Transverse colon (tissue), 4 donors: ENCODE results near the gene REXO2. TPM values are rescaled to one million over a fixed set of nuclear protein-coding genes. Genes with fewer than 3 reads are reported as not detected.

Experiments used
- DNase-seq: peaks from one replicate; pipeline ENCODE4 v3.0.0-alpha.2; 2019
- H3K27ac ChIP-seq, 4 donors: fragments of 200-600 bp; sonication (generic); 2 replicates each; pipeline ENCODE4 v1.5.1; 2016 to 2018; ENCODE audit warnings: inconsistent platforms in 4 of 4
- H3K27me3 ChIP-seq: fragments of 200-600 bp; sonication (generic); 2 replicates; pipeline ENCODE4 v1.5.1; 2017; ENCODE audit warnings: inconsistent platforms
- H3K36me3 ChIP-seq, 4 donors: fragments of 200-600 bp; sonication (generic); 2 replicates each; pipeline ENCODE4 v1.5.1; 2017 to 2019; ENCODE audit warnings: inconsistent platforms in 4 of 4
- H3K4me1 ChIP-seq, 4 donors: fragments of 200-600 bp; sonication (generic); 2 replicates each; pipeline ENCODE4 v1.5.1; 2017 to 2020; ENCODE audit warnings: inconsistent platforms in 4 of 4
- H3K4me3 ChIP-seq, 4 donors: fragments of 200-600 bp; sonication (generic); 1 replicate in 1 of 4; 2 replicates in 3 of 4; pipeline versions ENCODE4 v1.5.1 to v1.6.1; 2017 to 2019; ENCODE audit warnings: inconsistent platforms in 4 of 4
- H3K9me3 ChIP-seq, 2 donors: fragments of 200-600 bp; sonication (generic); 2 replicates each; pipeline ENCODE4 v1.5.1; 2017 to 2019; ENCODE audit warnings: inconsistent platforms in 2 of 2
- EP300 ChIP-seq: sonication (generic); formaldehyde crosslinking; IDR thresholded peaks from one replicate; pipeline ENCODE4 v1.6.1; 2017; ENCODE audit warnings: antibody characterized with exemption, low read depth
- POLR2A ChIP-seq: fragments of 450-650 bp; IDR thresholded peaks from one replicate; pipeline ENCODE4 v1.6.1; 2016; ENCODE audit warnings: antibody characterized with exemption, mild to moderate bottlenecking, moderate library complexity
- POLR2AphosphoS5 ChIP-seq, 3 donors: sonication (generic); formaldehyde crosslinking; IDR thresholded peaks; one replicate each; pipeline ENCODE4 v1.6.1; 2016; ENCODE audit warnings: antibody characterized with exemption in 3 of 3
- WGBS, 2 donors: methylation state at CpG; one replicate each; pipeline ENCODE4 v1.1.5; 2018; ENCODE audit warnings: low coverage in 1 of 2; 5-methylcytosine and 5-hydroxymethylcytosine counted together
- in situ Hi-C, 4 donors: fragments of 200-750 bp; cut with MboI; loops; one replicate each; pipeline versions ENCODE4 v1.15.0 to v1.15.1; 2017; ENCODE audit warnings: low sequenced_read_pairs in 3 of 4, low pct_ligation_motif_present in 1 of 4, low pct_unique_long_range_greater_than_20kb in 1 of 4
- intact Hi-C: fragments of 100-400 bp; cut with DNase I; formaldehyde crosslinking; loops from one replicate; pipeline ENCODE4 v1.15.1; 2023; ENCODE audit warnings: low total_unique reads
- total RNA-seq, 4 donors: library from RNA; depleted of rRNA; stranded (reverse); fragments of >200 nt; gene quantifications; one replicate each; pipeline ENCODE4 v1.1.0, GENCODE V29; 2016
- TF ChIP-seq, protein P1 (sequence below), 5 experiments: fragments of 200-600 bp in 3 of 5; fragments of 450-650 bp in 2 of 5; sonication (generic) in 3 of 5; IDR thresholded peaks; 1 replicate in 2 of 5; 2 replicates in 3 of 5; pipeline ENCODE4 v1.5.1; 2016 to 2017; ENCODE audit warnings: antibody characterized with exemption in 5 of 5, inconsistent platforms in 3 of 5, mild to moderate bottlenecking in 2 of 5, moderate library complexity in 1 of 5

Gene REXO2
- total RNA-seq, 4 donors from 2014 or later: 28.1 to 126 (median 59.0) TPM

DNA sequence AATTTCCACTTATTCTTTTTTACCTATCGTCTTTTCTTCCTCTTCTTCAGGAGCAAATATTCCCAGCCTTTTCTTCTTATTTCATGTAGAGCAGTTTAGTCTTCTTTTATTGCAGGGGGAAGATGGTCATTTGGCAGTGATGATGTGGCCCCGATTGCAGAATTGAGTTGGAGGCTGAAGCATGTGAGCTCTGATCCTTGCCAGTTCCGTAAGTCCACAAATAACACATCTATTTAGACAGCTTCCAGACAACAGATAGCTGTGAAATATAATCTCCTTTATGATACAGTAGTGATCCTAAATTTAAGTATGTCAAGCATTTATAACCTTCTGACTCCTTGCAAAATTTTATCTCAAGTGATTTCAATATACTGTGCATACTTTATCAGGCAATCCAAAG lies 27.5 kb downstream of the REXO2 start:
- DNase-seq: no peak
- in situ Hi-C loops (no loop called here), intact Hi-C loops (no loop called here)
- WGBS, 2 donors: 79 to 93% methylated on average over 3 of the region's 3 CpGs
- H3K4me3 ChIP-seq: no peak overlapping the region
- H3K4me1 ChIP-seq: no peaks in the 10 kb centered on the region
- TF ChIP-seq EP300 (no peak), POLR2AphosphoS5 (IDR thresholded peaks at IDR 0.05) (no peak), POLR2A (no peak)
- TF ChIP-seq, protein P1, sequence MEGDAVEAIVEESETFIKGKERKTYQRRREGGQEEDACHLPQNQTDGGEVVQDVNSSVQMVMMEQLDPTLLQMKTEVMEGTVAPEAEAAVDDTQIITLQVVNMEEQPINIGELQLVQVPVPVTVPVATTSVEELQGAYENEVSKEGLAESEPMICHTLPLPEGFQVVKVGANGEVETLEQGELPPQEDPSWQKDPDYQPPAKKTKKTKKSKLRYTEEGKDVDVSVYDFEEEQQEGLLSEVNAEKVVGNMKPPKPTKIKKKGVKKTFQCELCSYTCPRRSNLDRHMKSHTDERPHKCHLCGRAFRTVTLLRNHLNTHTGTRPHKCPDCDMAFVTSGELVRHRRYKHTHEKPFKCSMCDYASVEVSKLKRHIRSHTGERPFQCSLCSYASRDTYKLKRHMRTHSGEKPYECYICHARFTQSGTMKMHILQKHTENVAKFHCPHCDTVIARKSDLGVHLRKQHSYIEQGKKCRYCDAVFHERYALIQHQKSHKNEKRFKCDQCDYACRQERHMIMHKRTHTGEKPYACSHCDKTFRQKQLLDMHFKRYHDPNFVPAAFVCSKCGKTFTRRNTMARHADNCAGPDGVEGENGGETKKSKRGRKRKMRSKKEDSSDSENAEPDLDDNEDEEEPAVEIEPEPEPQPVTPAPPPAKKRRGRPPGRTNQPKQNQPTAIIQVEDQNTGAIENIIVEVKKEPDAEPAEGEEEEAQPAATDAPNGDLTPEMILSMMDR (IDR thresholded peaks at IDR 0.05): no peak
- peaks cover 0 to 8% of the 10 kb centered on the region in 2 donors for H3K9me3 ChIP-seq
- peaks cover 0 to 3% (median 0%) of the 10 kb centered on the region in 4 donors for H3K36me3 ChIP-seq
- no peak overlapping the region for H3K27ac ChIP-seq
- H3K27me3 ChIP-seq: no peaks in the 10 kb centered on the region

GRCh38 chr11:114472661-114473060 lies 33.4 kb downstream of the REXO2 start:
- no peak overlapping the region for H3K27ac ChIP-seq
- TF ChIP-seq, protein P1 (IDR thresholded peaks at IDR 0.05): no peak
- TF ChIP-seq POLR2AphosphoS5 (IDR thresholded peaks at IDR 0.05): no peak
- TF ChIP-seq POLR2A: no peak
- no peak for TF ChIP-seq EP300
- WGBS, 2 donors: 90 to 96% methylated on average over 2 of the region's 2 CpGs
- intact Hi-C loops (no loop called here), in situ Hi-C loops (no loop called here)
- no peaks in the 10 kb centered on the region for H3K27me3 ChIP-seq
- H3K9me3 ChIP-seq: no peaks in the 10 kb centered on the region
- DNase-seq: no peak
- H3K4me3 ChIP-seq: no peak overlapping the region
- H3K4me1 ChIP-seq: no peaks in the 10 kb centered on the region
- H3K36me3 ChIP-seq: no peaks in the 10 kb centered on the region

GRCh38 chr11:114478001-114478410 lies 38.7 kb downstream of the REXO2 start:
- 29% methylated on average over 2 of the region's 2 CpGs; no CpG with 5 or more reads in 1 of the 2 donors for WGBS, 2 donors
- Histone ChIP-seq H3K4me3 (no peak overlapping the region), H3K4me1 (peaks cover 0 to 6% (median 0%) of the 10 kb centered on the region in 4 donors), H3K27ac (no peak overlapping the region), H3K27me3 (no peaks in the 10 kb centered on the region), H3K36me3 (no peaks in the 10 kb centered on the region), H3K9me3 (no peaks in the 10 kb centered on the region)
- no peak for DNase-seq
- in situ Hi-C loops: no loop called here
- intact Hi-C loops: no loop called here
- TF ChIP-seq POLR2AphosphoS5 (IDR thresholded peaks at IDR 0.05): no peak
- no peak for TF ChIP-seq POLR2A
- TF ChIP-seq, protein P1 (IDR thresholded peaks at IDR 0.05): no peak
- TF ChIP-seq EP300: no peak

DNA sequence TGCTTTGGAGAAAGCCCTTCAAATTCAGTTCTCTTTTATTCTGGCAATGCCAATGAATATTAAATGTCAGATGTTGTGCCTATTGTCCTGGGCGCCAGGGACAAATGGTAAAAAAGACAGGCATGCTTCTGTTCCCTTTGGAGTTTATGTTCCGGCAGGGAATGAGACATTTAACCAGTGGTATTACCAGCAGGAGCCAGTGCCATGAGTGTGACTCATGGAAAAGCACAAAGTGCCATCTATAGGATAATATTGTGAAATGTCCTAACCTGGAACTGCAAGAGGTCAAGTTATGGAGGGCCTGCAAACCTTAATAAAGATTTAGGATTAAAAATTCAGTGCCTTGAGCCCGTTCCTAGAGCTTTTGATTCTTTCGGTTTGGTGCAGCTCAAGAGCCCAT lies 39.5 kb downstream of the REXO2 start:
- no peak overlapping the region for H3K27ac ChIP-seq

More for the DNA sequence above, 39.5 kb downstream of the REXO2 start:
- no peak for DNase-seq
- 64 to 76% methylated on average over 4 of the region's 4 CpGs for WGBS, 2 donors
- TF ChIP-seq, protein P1 (IDR thresholded peaks at IDR 0.05): no peak
- TF ChIP-seq POLR2A: no peak
- TF ChIP-seq POLR2AphosphoS5 (IDR thresholded peaks at IDR 0.05): no peak
- no peak for TF ChIP-seq EP300
- in situ Hi-C loops: no loop called here
- no peaks in the 10 kb centered on the region for H3K9me3 ChIP-seq
- no peak overlapping the region for H3K4me3 ChIP-seq
- H3K27me3 ChIP-seq: no peaks in the 10 kb centered on the region
- no peaks in the 10 kb centered on the region for H3K36me3 ChIP-seq
- intact Hi-C loops: no loop called here
- H3K4me1 ChIP-seq: peaks cover 0 to 6% (median 0%) of the 10 kb centered on the region in 4 donors
